Chondrocyte (in vitro differentiated cells): ENCODE data around the gene OR11L1. TPM values are rescaled to one million over a fixed set of nuclear protein-coding genes. Genes with fewer than 3 reads are reported as not detected.

Source experiments
- DNase-seq: peaks from one replicate; pipeline ENCODE4 v3.0.0; 2021; ENCODE audit warnings: mixed read lengths, low spot score
- H3K27ac Mint-ChIP-seq: one replicate; pipeline ENCODE4 v1.8.0; 2021; ENCODE audit warnings: mild to moderate bottlenecking, moderate library complexity, mixed read lengths; ENCODE audit not compliant: unreplicated experiment
- H3K27me3 Mint-ChIP-seq: 2 replicates; pipeline ENCODE4 v1.8.0; 2021; ENCODE audit warnings: low read depth, mixed read lengths
- H3K36me3 Mint-ChIP-seq: 2 replicates; pipeline ENCODE4 v1.8.0; 2021; ENCODE audit warnings: low read depth, mixed read lengths
- H3K4me1 Mint-ChIP-seq: 2 replicates; pipeline ENCODE4 v1.8.0; 2021; ENCODE audit warnings: low read depth, mild to moderate bottlenecking, mixed read lengths
- H3K4me3 Mint-ChIP-seq: one replicate; pipeline ENCODE4 v1.8.0; 2021; ENCODE audit warnings: mild to moderate bottlenecking, moderate library complexity, mixed read lengths; ENCODE audit not compliant: unreplicated experiment
- H3K9me3 Mint-ChIP-seq: 2 replicates; pipeline ENCODE4 v1.8.0; 2021; ENCODE audit warnings: low read depth, mixed read lengths
- CTCF ChIP-seq: fragments of 200-600 bp; sonication (generic); IDR thresholded peaks from 2 replicates; pipeline ENCODE4 v1.5.0; 2021; ENCODE audit warnings: antibody characterized with exemption, mild to moderate bottlenecking, moderate library complexity
- total RNA-seq: library from RNA; stranded (reverse); gene quantifications from 3 replicates; pipeline ENCODE4 v1.2.1, GENCODE V29; 2021

Gene OR11L1
- total RNA-seq, 1 donor from 2014 or later: not detected

- H3K27ac Mint-ChIP-seq: no peak overlapping the region
- H3K27me3 Mint-ChIP-seq: no peaks in the 10 kb centered on the region
- H3K4me3 Mint-ChIP-seq: no peak overlapping the region
- peaks cover 23% of the 10 kb centered on the region for H3K9me3 Mint-ChIP-seq
- TF ChIP-seq CTCF: no peak
- H3K4me1 Mint-ChIP-seq: no peaks in the 10 kb centered on the region
- no peaks in the 10 kb centered on the region for H3K36me3 Mint-ChIP-seq
- no peak for DNase-seq
These were observed 19.6 kb downstream of the OR11L1 start for GRCh38 chr1:247822060-247822459.

- Mint-ChIP-seq H3K4me1 (no peaks in the 10 kb centered on the region), H3K4me3 (no peak overlapping the region), H3K9me3 (peaks cover 20% of the 10 kb centered on the region), H3K27ac (no peak overlapping the region), H3K27me3 (no peaks in the 10 kb centered on the region), H3K36me3 (peaks cover 1% of the 10 kb centered on the region)
- DNase-seq: no peak
- no peak for TF ChIP-seq CTCF
These were observed 29.1 kb downstream of the OR11L1 start for GRCh38 chr1:247812637-247813036.

- no peak overlapping the region for H3K27ac Mint-ChIP-seq
- H3K4me1 Mint-ChIP-seq: no peaks in the 10 kb centered on the region
- H3K36me3 Mint-ChIP-seq: no peaks in the 10 kb centered on the region
- no peak for DNase-seq
- TF ChIP-seq CTCF: no peak
- H3K4me3 Mint-ChIP-seq: no peak overlapping the region
- H3K27me3 Mint-ChIP-seq: no peaks in the 10 kb centered on the region
- peaks cover 24% of the 10 kb centered on the region for H3K9me3 Mint-ChIP-seq
These were observed 44.2 kb downstream of the OR11L1 start for GRCh38 chr1:247797518-247797917.

Other genes with a start within 250 kb of the OR11L1 start
- gene OR2G3, start 236.3 kb downstream of the OR11L1 start, total RNA-seq: not detected in 3 replicates
- gene OR13G1, start 162.2 kb downstream of the OR11L1 start, total RNA-seq: not detected in 3 replicates
- not detected in 3 replicates for gene OR6F1, start 125.2 kb downstream of the OR11L1 start, total RNA-seq
- not detected in 3 replicates for gene OR14K1, start 103.3 kb downstream of the OR11L1 start, total RNA-seq
- not detected in 3 replicates for gene OR14A2, start 93.8 kb downstream of the OR11L1 start, total RNA-seq
- not detected in 3 replicates for gene OR1C1, start 81.3 kb downstream of the OR11L1 start, total RNA-seq
- not detected in 3 replicates for gene OR14A16, start 17.8 kb downstream of the OR11L1 start, total RNA-seq
- gene TRIM58, start 15.3 kb upstream of the OR11L1 start, total RNA-seq: 0.41 to 1.7 TPM (median 0.70 TPM) in 3 replicates
- 0.75 TPM in 1 of 3 replicates, not detected in the others for gene OR2W3, start 53.7 kb upstream of the OR11L1 start, total RNA-seq
- gene OR2T8, start 78.4 kb upstream of the OR11L1 start, total RNA-seq: not detected in 3 replicates
- gene OR2AJ1, start 83.0 kb upstream of the OR11L1 start, total RNA-seq: not detected in 3 replicates
- gene OR2L8, start 107.0 kb upstream of the OR11L1 start, total RNA-seq: not detected in 3 replicates
- gene OR2AK2, start 123.3 kb upstream of the OR11L1 start, total RNA-seq: not detected in 3 replicates
- not detected in 3 replicates for gene OR2L5, start 171.8 kb upstream of the OR11L1 start, total RNA-seq
- 0.07 TPM in 1 of 3 replicates, not detected in the others for gene OR2L2, start 188.2 kb upstream of the OR11L1 start, total RNA-seq
- gene OR2L3, start 204.9 kb upstream of the OR11L1 start, total RNA-seq: not detected in 3 replicates